Upper lobe of left lung (tissue), 6 donors: Measurements from ENCODE around the gene AASS. TPM values are rescaled to one million over a fixed set of nuclear protein-coding genes. Genes with fewer than 3 reads are reported as not detected.

ENCODE experiments used
- ATAC-seq, 2 donors: fragments of 200-7000 bp; cut with Tn5 transposase; one replicate each; pipeline ENCODE4 v1.9.1; 2022; ENCODE audit warnings: mild to moderate bottlenecking in 2 of 2, moderate library complexity in 2 of 2; ENCODE audit not compliant: low FRiP score in 2 of 2
- DNase-seq, 2 donors: peaks; one replicate each; pipeline ENCODE4 v3.0.0-alpha.2; 2019 to 2020
- H3K27ac ChIP-seq, 4 donors: fragments of 200-600 bp; sonication (generic); one replicate each; pipeline ENCODE4 v1.5.1; 2016 to 2019
- H3K27me3 ChIP-seq, 4 donors: fragments of 200-600 bp; sonication (generic); one replicate each; pipeline ENCODE4 v1.5.1; 2017 to 2019
- H3K36me3 ChIP-seq, 4 donors: fragments of 200-600 bp; sonication (generic); one replicate each; pipeline ENCODE4 v1.5.1; 2016 to 2019
- H3K4me1 ChIP-seq, 4 donors: fragments of 200-600 bp; sonication (generic); one replicate each; pipeline ENCODE4 v1.5.1; 2018 to 2019
- H3K4me3 ChIP-seq, 4 donors: fragments of 200-600 bp; sonication (generic); one replicate each; pipeline ENCODE4 v1.5.1; 2017 to 2019; ENCODE audit warnings: mild to moderate bottlenecking in 2 of 4, moderate library complexity in 1 of 4
- H3K9me3 ChIP-seq, 4 donors: fragments of 200-600 bp; sonication (generic); one replicate each; pipeline ENCODE4 v1.5.1; 2018 to 2019
- CTCF ChIP-seq, 6 experiments: fragments of 450-650 bp in 4 of 6; fragments of 200-600 bp in 2 of 6; sonication (generic) in 2 of 6; IDR thresholded peaks; one replicate each; pipeline ENCODE4 v1.5.1; 2016 to 2019; ENCODE audit warnings: antibody characterized with exemption in 6 of 6
- EP300 ChIP-seq, 4 donors: sonication (generic); formaldehyde crosslinking; IDR thresholded peaks; one replicate each; pipeline ENCODE4 v1.5.1; 2017; ENCODE audit warnings: antibody characterized with exemption in 4 of 4, control low read depth in 2 of 4
- POLR2A ChIP-seq, 4 donors: fragments of 450-650 bp; IDR thresholded peaks; one replicate each; pipeline ENCODE4 v1.5.1; 2016 to 2017; ENCODE audit warnings: antibody characterized with exemption in 4 of 4, mild to moderate bottlenecking in 2 of 4
- POLR2AphosphoS5 ChIP-seq, 2 donors: sonication (generic); formaldehyde crosslinking; IDR thresholded peaks; one replicate each; pipeline ENCODE4 v1.5.1; 2017; ENCODE audit warnings: antibody characterized with exemption in 2 of 2
- WGBS, 2 donors: methylation state at CpG; one replicate each; pipeline ENCODE4 v1.1.5; 2017 to 2018; 5-methylcytosine and 5-hydroxymethylcytosine counted together
- total RNA-seq, 6 donors: library from RNA; depleted of rRNA in 4 of 6; stranded (reverse); fragments of >200 nt in 4 of 6; gene quantifications; one replicate each; pipeline versions ENCODE4 v1.1.0 to v1.2.1, GENCODE V29; 2016 to 2021
- donor health status: DM: no; HTN: no; CAD: no; lungs with moderate emphysema.
- donor health status: DM: no; HTN: yes; CAD: no; lungs with severe emphysema.

AASS gene
- total RNA-seq, 6 donors from 2014 or later = 26.3 to 122 (median 42.8) TPM

- DNase-seq (no peak), ATAC-seq (no peak)
- Histone ChIP-seq H3K4me3 (no peak overlapping the region), H3K4me1 (no peaks in the 10 kb centered on the region), H3K9me3 (no peaks in the 10 kb centered on the region), H3K27me3 (no peaks in the 10 kb centered on the region), H3K27ac (no peak overlapping the region), H3K36me3 (no peaks in the 10 kb centered on the region)
- WGBS, 2 donors = 84 to 88% methylated on average over 3 of the region's 3 CpGs
- TF ChIP-seq POLR2A (IDR thresholded peaks at IDR 0.05) (no peak), EP300 (IDR thresholded peaks at IDR 0.05) (no peak), POLR2AphosphoS5 (IDR thresholded peaks at IDR 0.05) (no peak), CTCF (IDR thresholded peaks at IDR 0.05) (no peak)
Measured at GRCh38 chr7:122046402-122046801, 97.6 kb downstream of the AASS start.

GRCh38 chr7:122040147-122040546 lies 103.9 kb downstream of the AASS start:
- Histone ChIP-seq H3K9me3 (no peaks in the 10 kb centered on the region), H3K27ac (no peak overlapping the region), H3K4me1 (no peaks in the 10 kb centered on the region), H3K27me3 (no peaks in the 10 kb centered on the region), H3K4me3 (no peak overlapping the region), H3K36me3 (no peaks in the 10 kb centered on the region)
- DNase-seq = no peak
- ATAC-seq = no peak
- no peak for TF ChIP-seq CTCF (IDR thresholded peaks at IDR 0.05)
- no peak for TF ChIP-seq EP300 (IDR thresholded peaks at IDR 0.05)
- TF ChIP-seq POLR2A (IDR thresholded peaks at IDR 0.05) = no peak
- TF ChIP-seq POLR2AphosphoS5 (IDR thresholded peaks at IDR 0.05) = no peak
- 82 to 86% methylated on average over 3 of the region's 3 CpGs for WGBS, 2 donors

DNA sequence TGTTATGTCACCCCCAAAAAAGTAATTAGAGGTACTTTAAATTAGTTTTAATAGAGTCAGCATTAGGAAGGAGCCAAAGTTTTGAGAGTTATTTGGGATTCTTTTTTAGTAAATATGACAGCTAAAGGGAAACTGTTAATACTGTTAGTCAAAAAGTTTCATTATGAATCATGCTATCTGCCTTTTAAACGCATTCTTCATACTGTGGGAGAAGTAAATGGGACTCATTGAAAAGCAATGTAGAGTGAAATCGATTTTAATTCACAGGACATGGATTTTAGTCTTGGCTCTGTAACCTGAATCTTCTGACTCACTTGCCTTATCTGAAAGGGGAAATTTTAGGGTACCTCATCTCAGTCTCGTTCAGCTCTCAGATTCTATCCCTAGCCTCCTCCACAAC lies 105.1 kb downstream of the AASS start:
- Histone ChIP-seq H3K4me3 (no peak overlapping the region), H3K9me3 (no peaks in the 10 kb centered on the region), H3K27ac (no peak overlapping the region), H3K27me3 (no peaks in the 10 kb centered on the region), H3K4me1 (no peaks in the 10 kb centered on the region), H3K36me3 (no peaks in the 10 kb centered on the region)
- TF ChIP-seq POLR2AphosphoS5 (IDR thresholded peaks at IDR 0.05) (no peak), CTCF (IDR thresholded peaks at IDR 0.05) (no peak), EP300 (IDR thresholded peaks at IDR 0.05) (no peak), POLR2A (IDR thresholded peaks at IDR 0.05) (no peak)
- ATAC-seq (no peak), DNase-seq (no peak)
- 81 to 85% methylated on average over 3 of the region's 3 CpGs for WGBS, 2 donors

GRCh38 chr7:122038134-122038533 lies 105.9 kb downstream of the AASS start:
- no peak for DNase-seq
- Histone ChIP-seq H3K4me3 (no peak overlapping the region), H3K4me1 (no peaks in the 10 kb centered on the region), H3K27me3 (no peaks in the 10 kb centered on the region), H3K9me3 (no peaks in the 10 kb centered on the region), H3K36me3 (no peaks in the 10 kb centered on the region), H3K27ac (no peak overlapping the region)
- 82 to 85% methylated on average over 3 of the region's 3 CpGs for WGBS, 2 donors
- no peak for TF ChIP-seq EP300 (IDR thresholded peaks at IDR 0.05)
- no peak for ATAC-seq

DNA sequence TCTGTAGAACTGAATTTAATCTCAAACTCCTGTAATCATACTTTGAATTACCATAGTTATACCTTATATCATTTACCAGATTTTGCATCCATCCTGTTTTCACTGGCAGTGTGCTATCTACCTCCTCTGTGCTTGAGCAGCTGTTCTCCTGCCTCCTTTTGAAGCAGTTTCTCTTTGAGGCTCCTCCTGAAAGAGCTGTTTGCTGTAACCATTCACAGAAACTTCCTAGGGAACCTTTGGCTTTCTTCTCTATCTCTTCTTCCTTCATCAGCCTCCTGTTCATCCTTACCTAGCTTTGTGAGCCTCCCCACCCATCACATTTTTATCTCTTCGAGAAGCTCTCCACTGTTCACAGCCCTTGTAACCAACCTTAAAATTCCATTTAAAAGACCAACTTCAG lies 108.2 kb downstream of the AASS start:
- Histone ChIP-seq H3K27me3 (no peaks in the 10 kb centered on the region), H3K27ac (no peak overlapping the region), H3K4me1 (no peaks in the 10 kb centered on the region), H3K9me3 (no peaks in the 10 kb centered on the region), H3K36me3 (no peaks in the 10 kb centered on the region), H3K4me3 (no peak overlapping the region)
- WGBS, 2 donors = 75 to 89% methylated on average over 1 of the region's 1 CpG
- no peak for ATAC-seq
- TF ChIP-seq EP300 (IDR thresholded peaks at IDR 0.05) (no peak), CTCF (IDR thresholded peaks at IDR 0.05) (no peak), POLR2A (IDR thresholded peaks at IDR 0.05) (no peak), POLR2AphosphoS5 (IDR thresholded peaks at IDR 0.05) (no peak)
- no peak for DNase-seq
